ENCODE measurements around the gene PCDH17.

- TF ChIP-seq CTCF (conservative IDR thresholded peaks at IDR 0.05) (no peak), EZH2 (IDR thresholded peaks at IDR 0.05; ENCODE audit: low read depth) (no peak)
Measured at GRCh38 chr13:57612568-57612967, 19.0 kb upstream of the PCDH17 start.

All from PC-9 (cell line).